H1 (cell line): Measurements from ENCODE around the gene MED13. TPM values are rescaled to one million over a fixed set of nuclear protein-coding genes. Genes with fewer than 3 reads are reported as not detected.

Source experiments
- CTCF ChIA-PET: fragments of 300-600 bp; sonication (Branson Sonifier 250); formaldehyde crosslinking; loops from one replicate; lab custom pipeline; 2021; ENCODE audit not compliant: partially characterized antibody; lab: Charles Lee
- POLR2A ChIA-PET: fragments of 300-600 bp; sonication (Branson Sonifier 250); formaldehyde crosslinking; loops from one replicate; lab custom pipeline; 2021; ENCODE audit warnings: inconsistent platforms; ENCODE audit not compliant: partially characterized antibody; lab: Charles Lee
- DNase-seq, 2 experiments: peaks; one replicate each; pipeline versions ENCODE4 v3.0.0 to v3.0.0-alpha.2; 2010 to 2022; ENCODE audit warnings: low spot score in 2 of 2, low read depth in 1 of 2, mixed read lengths in 1 of 2
- FAIRE-seq: peaks from 2 replicates; lab custom pipeline; 2011; peaks lifted over from hg19 to GRCh38; lab: Jason Lieb, UNC
- H2AFZ ChIP-seq: 2 replicates; pipeline ENCODE4 v1.8.1; 2012; ENCODE audit warnings: low read length, inconsistent platforms
- H2AK5ac ChIP-seq: 2 replicates; pipeline ENCODE4 v1.6.1; 2013; ENCODE audit warnings: low read depth, low read length
- H2BK120ac ChIP-seq: replicated peaks from 2 replicates; pipeline ENCODE3; 2013; ENCODE audit warnings: low read depth, low read length, inconsistent platforms
- H2BK12ac ChIP-seq: 2 replicates; pipeline ENCODE4 v1.6.1; 2013; ENCODE audit warnings: low read depth, low read length
- H2BK15ac ChIP-seq: 2 replicates; pipeline ENCODE4 v1.6.1; 2013; ENCODE audit warnings: low read length
- H2BK20ac ChIP-seq: 2 replicates; pipeline ENCODE4 v1.6.1; 2013; ENCODE audit warnings: low read length
- H2BK5ac ChIP-seq: 2 replicates; pipeline ENCODE4 v1.6.1; 2013; ENCODE audit warnings: low read depth, low read length
- H3K14ac ChIP-seq: 2 replicates; pipeline ENCODE4 v1.6.1; 2013; ENCODE audit warnings: inconsistent platforms; ENCODE audit not compliant: insufficient read length
- H3K18ac ChIP-seq: 2 replicates; pipeline ENCODE4 v1.6.1; 2013; ENCODE audit warnings: low read length; ENCODE audit errors: extremely low read depth
- H3K23ac ChIP-seq: 2 replicates; pipeline ENCODE4 v1.6.1; 2013; ENCODE audit warnings: inconsistent platforms; ENCODE audit not compliant: insufficient read length
- H3K23me2 ChIP-seq: 2 replicates; pipeline ENCODE4 v1.6.1; 2013; ENCODE audit warnings: low read depth, low read length
- H3K27ac ChIP-seq: 2 replicates; pipeline ENCODE4 v1.6.1; 2011; ENCODE audit warnings: low read depth, low read length, inconsistent platforms
- H3K27me3 ChIP-seq, 4 experiments: replicated peaks in 1 of 4; 1 replicate in 1 of 4; 2 replicates in 3 of 4; pipeline versions ENCODE4 v1.6.1 to v1.8.1; 2011 to 2013; ENCODE audit warnings: low read length in 3 of 4, mild to moderate bottlenecking in 3 of 4, inconsistent platforms in 2 of 4, mixed read lengths in 2 of 4, moderate library complexity in 1 of 4; ENCODE audit not compliant: control insufficient read depth in 3 of 4, insufficient read depth in 3 of 4; ENCODE audit errors: extremely low read depth in 1 of 4
- H3K36me3 ChIP-seq, 4 experiments: 2 replicates each; pipeline versions ENCODE4 v1.6.1 to v1.8.1; 2011 to 2013; ENCODE audit warnings: mild to moderate bottlenecking in 4 of 4, low read length in 3 of 4, moderate library complexity in 2 of 4, control low read depth in 1 of 4, inconsistent platforms in 1 of 4; ENCODE audit not compliant: insufficient read depth in 4 of 4, control insufficient read depth in 2 of 4
- H3K4ac ChIP-seq: replicated peaks from 2 replicates; pipeline ENCODE3; 2013; ENCODE audit warnings: low read length, low read depth, mixed read lengths, inconsistent platforms; ENCODE audit not compliant: insufficient read length
- H3K4me1 ChIP-seq, 4 experiments: replicated peaks in 1 of 4; 1 replicate in 1 of 4; 2 replicates in 3 of 4; pipeline versions ENCODE4 v1.6.1 to v1.8.1; 2011 to 2013; ENCODE audit warnings: low read length in 3 of 4, inconsistent platforms in 2 of 4, mixed read lengths in 1 of 4; ENCODE audit not compliant: insufficient read depth in 4 of 4, control insufficient read depth in 3 of 4
- H3K4me2 ChIP-seq, 2 experiments: 2 replicates each; pipeline versions ENCODE4 v1.6.1 to v1.8.1; 2011 to 2013; ENCODE audit warnings: low read depth in 2 of 2, low read length in 2 of 2, control low read depth in 1 of 2, inconsistent platforms in 1 of 2, mild to moderate bottlenecking in 1 of 2; ENCODE audit not compliant: insufficient read depth in 1 of 2
- H3K4me3 ChIP-seq, 4 experiments: fragments of 200-600, 300-600 bp in 1 of 4; sonication (generic), shearing (Covaris generic), sonication (Bioruptor Twin) in 1 of 4; 2 replicates each; pipeline versions ENCODE4 v1.5.1 to v1.8.1; 2011 to 2016; ENCODE audit warnings: low read length in 4 of 4, low read depth in 3 of 4, control low read depth in 2 of 4, inconsistent platforms in 2 of 4, mild to moderate bottlenecking in 2 of 4, mixed read lengths in 1 of 4, moderate library complexity in 1 of 4; ENCODE audit not compliant: insufficient read depth in 2 of 4; ENCODE audit errors: extremely low read depth in 1 of 4
- H3K56ac ChIP-seq: replicated peaks from 2 replicates; pipeline ENCODE3; 2013; ENCODE audit warnings: low read depth, mild to moderate bottlenecking, mixed read lengths, low read length, inconsistent platforms; ENCODE audit not compliant: insufficient read length
- H3K79me1 ChIP-seq: 2 replicates; pipeline ENCODE4 v1.6.1; 2013; ENCODE audit warnings: low read depth, low read length, control low read depth
- H3K79me2 ChIP-seq, 2 experiments: 2 replicates each; pipeline versions ENCODE4 v1.6.1 to v1.8.1; 2012 to 2013; ENCODE audit warnings: low read length in 2 of 2, mild to moderate bottlenecking in 2 of 2, inconsistent platforms in 1 of 2; ENCODE audit not compliant: insufficient read depth in 2 of 2, control insufficient read depth in 1 of 2
- H3K9ac ChIP-seq, 4 experiments: replicated peaks in 1 of 4; 1 replicate in 1 of 4; 2 replicates in 3 of 4; pipeline versions ENCODE4 v1.6.1 to v1.8.1; 2011 to 2013; ENCODE audit warnings: low read depth in 3 of 4, low read length in 3 of 4, control low read depth in 2 of 4, mild to moderate bottlenecking in 2 of 4, moderate library complexity in 2 of 4, inconsistent platforms in 1 of 4; ENCODE audit errors: extremely low read depth in 1 of 4
- H3K9me3 ChIP-seq, 2 experiments: 2 replicates each; pipeline versions ENCODE4 v1.6.1 to v1.8.1; 2012 to 2013; ENCODE audit warnings: mild to moderate bottlenecking in 2 of 2, moderate library complexity in 2 of 2, control low read depth in 1 of 2, inconsistent platforms in 1 of 2, low read depth in 1 of 2, low read length in 1 of 2, mixed read lengths in 1 of 2; ENCODE audit not compliant: insufficient read depth in 2 of 2
- H4K20me1 ChIP-seq, 2 experiments: replicated peaks in 1 of 2; 2 replicates each; pipeline versions ENCODE3 to v1.8.1; 2011 to 2013; ENCODE audit warnings: inconsistent platforms in 2 of 2, low read length in 2 of 2, mild to moderate bottlenecking in 1 of 2; ENCODE audit not compliant: insufficient read depth in 2 of 2, control insufficient read depth in 1 of 2
- H4K5ac ChIP-seq: 2 replicates; pipeline ENCODE4 v1.6.1; 2013; ENCODE audit warnings: low read length, low read depth, mixed read lengths, inconsistent platforms; ENCODE audit not compliant: insufficient read length
- H4K8ac ChIP-seq: 2 replicates; pipeline ENCODE4 v1.8.0; 2013; ENCODE audit warnings: mild to moderate bottlenecking, moderate library complexity, low read length, inconsistent platforms; ENCODE audit not compliant: insufficient read depth; ENCODE audit errors: extremely low read depth
- H4K91ac ChIP-seq: replicated peaks from 2 replicates; pipeline ENCODE3; 2013; ENCODE audit warnings: low read length, mixed read lengths, inconsistent platforms; ENCODE audit not compliant: insufficient read length
- CTBP2 ChIP-seq: IDR thresholded peaks from 2 replicates; pipeline ENCODE4 v1.7.0; 2011; ENCODE audit warnings: borderline replicate concordance, mild to moderate bottlenecking, moderate library complexity, mixed read lengths, low read length; ENCODE audit not compliant: insufficient read depth, insufficient read length
- SIRT6 ChIP-seq: IDR thresholded peaks from one replicate; pipeline ENCODE4 v1.7.1; 2012; ENCODE audit warnings: low read length, inconsistent platforms
- SP1 ChIP-seq: IDR thresholded peaks from 2 replicates; pipeline ENCODE4 v1.6.1; 2011; ENCODE audit warnings: low read depth, low read length
- SUZ12 ChIP-seq: fragments of 200-600 bp; sonication (generic); IDR thresholded peaks from 2 replicates; pipeline ENCODE4 v1.6.1; 2012; ENCODE audit warnings: mild to moderate bottlenecking, inconsistent platforms, low read length, moderate library complexity, mixed read lengths
- TEAD4 ChIP-seq: IDR thresholded peaks from 2 replicates; pipeline ENCODE4 v1.6.1; 2012; ENCODE audit warnings: low read depth, low read length, inconsistent platforms, mixed read lengths
- WGBS, 2 experiments: shearing (Covaris generic) in 1 of 2; methylation state at CpG; one replicate each; pipeline versions ENCODE4 v1.1.6 to v1.1.7; 2013 to 2015; ENCODE audit warnings: low lambda C conversion rate in 2 of 2, mixed read lengths in 2 of 2, inconsistent platforms in 1 of 2, low coverage in 1 of 2, missing lambda C conversion rate in 1 of 2; ENCODE audit not compliant: insufficient replicate concordance in 2 of 2, insufficient coverage in 1 of 2, insufficient read length in 1 of 2; ENCODE audit errors: extremely low coverage in 1 of 2, missing lambda C conversion rate in 1 of 2; 5-methylcytosine and 5-hydroxymethylcytosine counted together
- polyA plus RNA-seq, 7 experiments: library from polyadenylated mRNA; depleted of rRNA in 3 of 7; stranded (reverse) in 5 of 7; unstranded in 2 of 7; fragments of >200 nt in 5 of 7; fragments of 200-250 nt in 2 of 7; gene quantifications; 1 replicate in 5 of 7; 2 replicates in 1 of 7; 4 replicates in 1 of 7; pipeline versions ENCODE4 v1.2.1 to v1.2.3, GENCODE V29; 2011 to 2013; ENCODE audit warnings: missing spikeins in 2 of 7, mixed read lengths in 2 of 7
- total RNA-seq: library from RNA; stranded (reverse); fragmentation: NEBNext Ultra II Directional; extraction: Animal tissue kit (Norgen Biotek cat#: 25700); gene quantifications from 2 replicates; pipeline ENCODE4 v1.2.1, GENCODE V29; 2021
- TF ChIP-seq, protein P1 (sequence below): IDR thresholded peaks from 2 replicates; pipeline ENCODE4 v1.6.1; 2012; ENCODE audit warnings: inconsistent platforms
- TF ChIP-seq, protein P2 (sequence below): IDR thresholded peaks from 2 replicates; pipeline ENCODE4 v1.6.1; 2012; ENCODE audit warnings: low read length, inconsistent platforms

Gene MED13
- total and polyA plus RNA-seq, 2 of the 8 experiments (the other 6 are each of a cell fraction or from before 2014, with no cell fraction given) = 11.3 to 44.8 TPM

DNA sequence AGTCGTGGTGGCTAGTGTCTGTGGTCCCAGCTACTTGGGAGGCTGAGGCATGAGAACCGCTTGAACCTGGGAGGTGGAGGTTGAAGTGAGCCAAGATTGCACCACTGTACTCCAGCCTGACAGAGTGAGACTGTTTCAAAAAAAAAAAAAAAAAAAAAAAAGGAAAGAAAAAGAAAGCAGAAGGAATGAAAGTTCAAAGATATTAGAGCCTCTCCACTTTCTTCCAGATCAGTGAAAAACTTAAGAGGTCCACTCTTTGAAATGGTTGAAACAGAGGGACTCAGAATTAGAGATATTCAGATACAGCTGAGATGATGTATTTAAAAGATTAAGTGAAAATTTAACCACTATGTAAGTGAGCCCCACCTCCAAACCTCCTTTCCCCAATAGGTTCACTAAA is 16.8 kb downstream of the MED13 start:
- Histone ChIP-seq H4K5ac (no peak overlapping the region), H3K9ac (no peak overlapping the region), H3K18ac (no peak overlapping the region), H2AFZ (no peak overlapping the region), H3K14ac (no peak overlapping the region), H2BK15ac (no peak overlapping the region), H2BK120ac (no peak overlapping the region), H3K23me2 (no peaks in the 10 kb centered on the region), H3K4me2 (no peak overlapping the region), H2BK20ac (no peak overlapping the region), H3K27ac (no peak overlapping the region), H3K23ac (no peak overlapping the region), H4K8ac (no peak overlapping the region), H2AK5ac (no peak overlapping the region), H3K4ac (no peak overlapping the region), H3K4me3 (no peak overlapping the region), H3K79me1 (peaks cover 3% of the 10 kb centered on the region; the same call in 1 of the 2 replicates), H3K27me3 (no peaks in the 10 kb centered on the region), H3K56ac (no peak overlapping the region), H3K4me1 (no peaks in the 10 kb centered on the region), H2BK5ac (no peak overlapping the region), H2BK12ac (no peak overlapping the region), H4K20me1 (peaks cover 2 to 4% of the 10 kb centered on the region in 2 experiments), H3K79me2 (peaks cover 0 to 68% of the 10 kb centered on the region in 2 experiments; a peak in 2 of 4 replicates), H3K9me3 (no peaks in the 10 kb centered on the region), H4K91ac (no peak overlapping the region), H3K36me3 (peaks cover 3 to 68% (median 26%) of the 10 kb centered on the region in 4 experiments; a peak in 6 of 8 replicates)
- ChIA-PET POLR2A (no interaction called here), CTCF (no interaction called here)
- no peak for DNase-seq
- TF ChIP-seq SIRT6 = no peak
- TF ChIP-seq CTBP2 = no peak
- TF ChIP-seq, protein P1, sequence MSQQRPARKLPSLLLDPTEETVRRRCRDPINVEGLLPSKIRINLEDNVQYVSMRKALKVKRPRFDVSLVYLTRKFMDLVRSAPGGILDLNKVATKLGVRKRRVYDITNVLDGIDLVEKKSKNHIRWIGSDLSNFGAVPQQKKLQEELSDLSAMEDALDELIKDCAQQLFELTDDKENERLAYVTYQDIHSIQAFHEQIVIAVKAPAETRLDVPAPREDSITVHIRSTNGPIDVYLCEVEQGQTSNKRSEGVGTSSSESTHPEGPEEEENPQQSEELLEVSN = no peak
- TF ChIP-seq SP1 = no peak
- TF ChIP-seq SUZ12 = no peak
- no peak for TF ChIP-seq TEAD4
- TF ChIP-seq, protein P2, sequence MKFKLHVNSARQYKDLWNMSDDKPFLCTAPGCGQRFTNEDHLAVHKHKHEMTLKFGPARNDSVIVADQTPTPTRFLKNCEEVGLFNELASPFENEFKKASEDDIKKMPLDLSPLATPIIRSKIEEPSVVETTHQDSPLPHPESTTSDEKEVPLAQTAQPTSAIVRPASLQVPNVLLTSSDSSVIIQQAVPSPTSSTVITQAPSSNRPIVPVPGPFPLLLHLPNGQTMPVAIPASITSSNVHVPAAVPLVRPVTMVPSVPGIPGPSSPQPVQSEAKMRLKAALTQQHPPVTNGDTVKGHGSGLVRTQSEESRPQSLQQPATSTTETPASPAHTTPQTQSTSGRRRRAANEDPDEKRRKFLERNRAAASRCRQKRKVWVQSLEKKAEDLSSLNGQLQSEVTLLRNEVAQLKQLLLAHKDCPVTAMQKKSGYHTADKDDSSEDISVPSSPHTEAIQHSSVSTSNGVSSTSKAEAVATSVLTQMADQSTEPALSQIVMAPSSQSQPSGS = no peak
- WGBS, 2 experiments = 83% methylated on average over 2 of the region's 2 CpGs; no CpG with 5 or more reads in 1 of the 2 experiments
- no peak for FAIRE-seq
